ENCODE results near the gene ERICH4. TPM values are rescaled to one million over a fixed set of nuclear protein-coding genes. Genes with fewer than 3 reads are reported as not detected.
"Not testable (repeated sequence)": the region's sequence is repeated elsewhere in the genome, so short reads cannot be mapped to it uniquely, and the experiment has no call there.

Gene ERICH4
- total RNA-seq, 3 donors from 2014 or later, result not detected

- H3K4me3 Mint-ChIP-seq; ATAC-seq; H3K9me3 Mint-ChIP-seq; H3K27me3 Mint-ChIP-seq (ENCODE audit: low read depth); DNase-seq: not testable (repeated sequence)
- Mint-ChIP-seq H3K4me1 (ENCODE audit: low read depth) (peaks cover 11% of the 10 kb centered on the region), H3K36me3 (ENCODE audit: insufficient read depth) (peaks cover 10% of the 10 kb centered on the region)
Measured at GRCh38 chr19:41408846-41409245, 34.1 kb upstream of the ERICH4 start.

GRCh38 chr19:41409288-41409687, 33.7 kb upstream of the ERICH4 start:
- no peak for ATAC-seq
- Mint-ChIP-seq H3K4me1 (ENCODE audit: low read depth) (peaks cover 9% of the 10 kb centered on the region), H3K27me3 (ENCODE audit: low read depth) (no peaks in the 10 kb centered on the region), H3K36me3 (ENCODE audit: insufficient read depth) (peaks cover 15% of the 10 kb centered on the region), H3K9me3 (no peaks in the 10 kb centered on the region), H3K4me3 (no peak overlapping the region)
- no peak for DNase-seq

GRCh38 chr19:41410336-41411054, 32.5 kb upstream of the ERICH4 start:
- no peaks in the 10 kb centered on the region for H3K27me3 Mint-ChIP-seq (ENCODE audit: low read depth)
- H3K4me3 Mint-ChIP-seq, result no peak overlapping the region
- peaks cover 17% of the 10 kb centered on the region for H3K36me3 Mint-ChIP-seq (ENCODE audit: insufficient read depth)
- no peaks in the 10 kb centered on the region for H3K9me3 Mint-ChIP-seq
- ATAC-seq, result no peak
- H3K4me1 Mint-ChIP-seq (ENCODE audit: low read depth), result peaks cover 9% of the 10 kb centered on the region
- no peak for DNase-seq

- H3K4me3 Mint-ChIP-seq, result no peak overlapping the region
- DNase-seq, result no peak
- H3K36me3 Mint-ChIP-seq (ENCODE audit: insufficient read depth), result peaks cover 17% of the 10 kb centered on the region
Measured at GRCh38 chr19:41411100-41411967, 31.6 kb upstream of the ERICH4 start.

GRCh38 chr19:41411968-41412265, 31.0 kb upstream of the ERICH4 start:
- no peaks in the 10 kb centered on the region for H3K27me3 Mint-ChIP-seq (ENCODE audit: low read depth)
- peaks cover 9% of the 10 kb centered on the region for H3K4me1 Mint-ChIP-seq (ENCODE audit: low read depth)
- no peak for DNase-seq
- H3K36me3 Mint-ChIP-seq (ENCODE audit: insufficient read depth), result peaks cover 17% of the 10 kb centered on the region
- no peak for ATAC-seq
- no peak overlapping the region for H3K4me3 Mint-ChIP-seq
- H3K9me3 Mint-ChIP-seq, result no peaks in the 10 kb centered on the region

More at GRCh38 chr19:41411100-41411967, 31.6 kb upstream of the ERICH4 start:
- no peaks in the 10 kb centered on the region for H3K27me3 Mint-ChIP-seq (ENCODE audit: low read depth)
- ATAC-seq, result no peak
- no peaks in the 10 kb centered on the region for H3K9me3 Mint-ChIP-seq
- H3K4me1 Mint-ChIP-seq (ENCODE audit: low read depth), result peaks cover 9% of the 10 kb centered on the region

- ATAC-seq, result no peak
- Mint-ChIP-seq H3K36me3 (ENCODE audit: insufficient read depth) (peaks cover 20% of the 10 kb centered on the region), H3K4me3 (no peak overlapping the region), H3K27me3 (ENCODE audit: low read depth) (no peaks in the 10 kb centered on the region), H3K4me1 (ENCODE audit: low read depth) (peaks cover 9% of the 10 kb centered on the region), H3K9me3 (no peaks in the 10 kb centered on the region)
- no peak for DNase-seq
Measured at GRCh38 chr19:41412953-41413352, 30.0 kb upstream of the ERICH4 start.

- no peaks in the 10 kb centered on the region for H3K9me3 Mint-ChIP-seq
- ATAC-seq (no peak), DNase-seq (no peak)
- no peak overlapping the region for H3K4me3 Mint-ChIP-seq
- peaks cover 24% of the 10 kb centered on the region for H3K36me3 Mint-ChIP-seq (ENCODE audit: insufficient read depth)
- no peaks in the 10 kb centered on the region for H3K27me3 Mint-ChIP-seq (ENCODE audit: low read depth)
- peaks cover 9% of the 10 kb centered on the region for H3K4me1 Mint-ChIP-seq (ENCODE audit: low read depth)
Measured at GRCh38 chr19:41413947-41414346, 29.0 kb upstream of the ERICH4 start.

- ATAC-seq (no peak), DNase-seq (no peak)
- no peaks in the 10 kb centered on the region for H3K9me3 Mint-ChIP-seq
- no peaks in the 10 kb centered on the region for H3K27me3 Mint-ChIP-seq (ENCODE audit: low read depth)
- H3K4me3 Mint-ChIP-seq, result no peak overlapping the region
- peaks cover 6% of the 10 kb centered on the region for H3K4me1 Mint-ChIP-seq (ENCODE audit: low read depth)
- peaks cover 27% of the 10 kb centered on the region for H3K36me3 Mint-ChIP-seq (ENCODE audit: insufficient read depth)
Measured at GRCh38 chr19:41414461-41414860, 28.5 kb upstream of the ERICH4 start.

GRCh38 chr19:41415154-41415571, 27.8 kb upstream of the ERICH4 start:
- no peaks in the 10 kb centered on the region for H3K27me3 Mint-ChIP-seq (ENCODE audit: low read depth)
- no peaks in the 10 kb centered on the region for H3K9me3 Mint-ChIP-seq
- ATAC-seq (no peak), DNase-seq (no peak)
- no peak overlapping the region for H3K4me3 Mint-ChIP-seq
- peaks cover 29% of the 10 kb centered on the region for H3K36me3 Mint-ChIP-seq (ENCODE audit: insufficient read depth)
- peaks cover 1% of the 10 kb centered on the region for H3K4me1 Mint-ChIP-seq (ENCODE audit: low read depth)

- H3K27me3 Mint-ChIP-seq (ENCODE audit: low read depth), result no peaks in the 10 kb centered on the region
- ATAC-seq, result no peak
- no peaks in the 10 kb centered on the region for H3K4me1 Mint-ChIP-seq (ENCODE audit: low read depth)
- H3K4me3 Mint-ChIP-seq, result no peak overlapping the region
- H3K9me3 Mint-ChIP-seq, result no peaks in the 10 kb centered on the region
- peaks cover 34% of the 10 kb centered on the region for H3K36me3 Mint-ChIP-seq (ENCODE audit: insufficient read depth)
- no peak for DNase-seq
Measured at GRCh38 chr19:41416194-41416674, 26.7 kb upstream of the ERICH4 start.

- DNase-seq (no peak), ATAC-seq (no peak)
- Mint-ChIP-seq H3K36me3 (ENCODE audit: insufficient read depth) (peaks cover 27% of the 10 kb centered on the region), H3K9me3 (no peaks in the 10 kb centered on the region), H3K4me3 (no peak overlapping the region), H3K4me1 (ENCODE audit: low read depth) (no peaks in the 10 kb centered on the region), H3K27me3 (ENCODE audit: low read depth) (no peaks in the 10 kb centered on the region)
Measured at GRCh38 chr19:41420101-41420880, 22.7 kb upstream of the ERICH4 start.

GRCh38 chr19:41421314-41421713, 21.6 kb upstream of the ERICH4 start:
- H3K27me3 Mint-ChIP-seq (ENCODE audit: low read depth), result no peaks in the 10 kb centered on the region
- no peak for ATAC-seq
- peaks cover 27% of the 10 kb centered on the region for H3K36me3 Mint-ChIP-seq (ENCODE audit: insufficient read depth)
- H3K4me1 Mint-ChIP-seq (ENCODE audit: low read depth), result peaks cover 5% of the 10 kb centered on the region
- DNase-seq, result no peak
- no peaks in the 10 kb centered on the region for H3K9me3 Mint-ChIP-seq
- no peak overlapping the region for H3K4me3 Mint-ChIP-seq

- no peaks in the 10 kb centered on the region for H3K9me3 Mint-ChIP-seq
- ATAC-seq (no peak), DNase-seq (no peak)
- peaks cover 7% of the 10 kb centered on the region for H3K4me1 Mint-ChIP-seq (ENCODE audit: low read depth)
- no peak overlapping the region for H3K4me3 Mint-ChIP-seq
- H3K36me3 Mint-ChIP-seq (ENCODE audit: insufficient read depth), result peaks cover 27% of the 10 kb centered on the region
- no peaks in the 10 kb centered on the region for H3K27me3 Mint-ChIP-seq (ENCODE audit: low read depth)
Measured at GRCh38 chr19:41421973-41422372, 21.0 kb upstream of the ERICH4 start.

- H3K4me1 Mint-ChIP-seq (ENCODE audit: low read depth), result peaks cover 10% of the 10 kb centered on the region
Measured at GRCh38 chr19:41422456-41422855, 20.5 kb upstream of the ERICH4 start.

More at GRCh38 chr19:41422456-41422855, 20.5 kb upstream of the ERICH4 start:
- Mint-ChIP-seq H3K9me3 (no peaks in the 10 kb centered on the region), H3K4me3 (no peak overlapping the region), H3K27me3 (ENCODE audit: low read depth) (no peaks in the 10 kb centered on the region), H3K36me3 (ENCODE audit: insufficient read depth) (peaks cover 24% of the 10 kb centered on the region)
- no peak for ATAC-seq
- DNase-seq, result no peak
